ENCODE data around the gene TLL2.

DNA sequence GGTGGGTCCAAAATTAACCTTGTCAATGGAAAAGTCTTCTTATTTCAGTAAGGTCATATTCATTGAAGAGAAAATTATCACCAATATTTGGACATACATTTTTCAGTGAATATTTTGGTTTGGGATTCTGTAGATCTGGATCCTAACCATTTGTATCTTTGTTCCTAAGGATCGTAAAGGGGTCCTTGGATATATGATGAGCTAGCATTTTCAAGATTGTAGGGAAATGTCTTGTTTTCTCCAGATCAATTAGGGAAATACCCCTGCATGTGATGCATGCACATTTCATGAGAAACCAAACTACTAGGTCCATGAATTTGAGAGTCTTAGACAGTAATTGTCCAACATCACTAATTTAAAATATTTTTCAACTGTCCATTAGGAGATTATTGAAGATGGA is 191.5 kb downstream of the TLL2 start:
- TF ChIP-seq, protein P1, sequence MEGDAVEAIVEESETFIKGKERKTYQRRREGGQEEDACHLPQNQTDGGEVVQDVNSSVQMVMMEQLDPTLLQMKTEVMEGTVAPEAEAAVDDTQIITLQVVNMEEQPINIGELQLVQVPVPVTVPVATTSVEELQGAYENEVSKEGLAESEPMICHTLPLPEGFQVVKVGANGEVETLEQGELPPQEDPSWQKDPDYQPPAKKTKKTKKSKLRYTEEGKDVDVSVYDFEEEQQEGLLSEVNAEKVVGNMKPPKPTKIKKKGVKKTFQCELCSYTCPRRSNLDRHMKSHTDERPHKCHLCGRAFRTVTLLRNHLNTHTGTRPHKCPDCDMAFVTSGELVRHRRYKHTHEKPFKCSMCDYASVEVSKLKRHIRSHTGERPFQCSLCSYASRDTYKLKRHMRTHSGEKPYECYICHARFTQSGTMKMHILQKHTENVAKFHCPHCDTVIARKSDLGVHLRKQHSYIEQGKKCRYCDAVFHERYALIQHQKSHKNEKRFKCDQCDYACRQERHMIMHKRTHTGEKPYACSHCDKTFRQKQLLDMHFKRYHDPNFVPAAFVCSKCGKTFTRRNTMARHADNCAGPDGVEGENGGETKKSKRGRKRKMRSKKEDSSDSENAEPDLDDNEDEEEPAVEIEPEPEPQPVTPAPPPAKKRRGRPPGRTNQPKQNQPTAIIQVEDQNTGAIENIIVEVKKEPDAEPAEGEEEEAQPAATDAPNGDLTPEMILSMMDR (IDR thresholded peaks at IDR 0.05) = no peak
- TF ChIP-seq POLR2A (IDR thresholded peaks at IDR 0.05) = no peak
